GM12892 (cell line): ENCODE data around the gene DDIT4.

Source experiments
- POLR2A ChIP-seq: IDR thresholded peaks from 2 replicates; pipeline ENCODE4 v1.6.1; 2011; ENCODE audit warnings: low read depth, low read length, control low read depth
- POLR2AphosphoS5 ChIP-seq: IDR thresholded peaks from 2 replicates; pipeline ENCODE4 v1.6.1; 2011; ENCODE audit warnings: low read depth, low read length, control low read depth
- TAF1 ChIP-seq: IDR thresholded peaks from 2 replicates; pipeline ENCODE4 v1.6.1; 2011; ENCODE audit warnings: low read depth, mild to moderate bottlenecking, control low read depth, low read length, borderline replicate concordance

DNA sequence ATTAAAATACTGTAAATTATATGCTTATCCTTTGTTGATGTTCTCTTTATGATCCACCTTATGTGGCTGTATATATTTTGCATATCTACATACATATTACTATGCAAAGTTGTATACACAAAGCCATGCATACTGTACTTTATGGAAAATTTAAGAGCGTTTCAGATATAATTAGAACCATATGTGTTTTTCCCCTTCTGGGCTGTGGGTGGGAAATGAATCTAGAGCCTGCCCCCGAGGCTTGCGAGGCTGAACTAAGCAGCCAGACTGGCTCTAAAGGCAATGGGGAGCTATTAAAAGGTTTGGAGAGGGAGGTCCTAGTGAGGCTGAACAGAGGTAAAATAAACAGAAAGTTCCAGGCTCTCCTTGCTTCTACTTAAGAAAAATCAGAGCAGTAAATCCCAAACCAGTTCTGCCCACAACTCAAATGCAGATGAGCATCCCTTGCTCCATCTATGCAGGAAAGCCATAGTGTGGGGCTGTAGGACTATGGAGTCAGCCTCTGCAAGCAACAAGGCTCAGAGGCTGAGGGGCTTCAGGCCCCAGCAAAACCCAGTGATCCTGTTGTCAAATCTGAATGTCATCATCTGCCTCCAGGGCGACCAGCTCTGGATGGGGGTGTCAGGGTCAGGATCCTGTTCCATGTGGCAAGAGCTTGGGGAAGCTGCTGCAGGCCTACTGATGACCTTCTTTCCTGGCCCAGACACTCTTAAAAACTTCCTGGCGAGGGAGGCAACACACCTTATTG is 14.1 kb upstream of the DDIT4 start:
- TF ChIP-seq TAF1: no peak
- TF ChIP-seq POLR2AphosphoS5: no peak
- TF ChIP-seq POLR2A: no peak
